HG03565 (cell line): ENCODE results near the gene ZNF266.

Experiments
- ATAC-seq: cut with Tn5 transposase; IDR thresholded peaks from one replicate; pipeline ENCODE4 v1.9.1; 2021; ENCODE audit warnings: mild to moderate bottlenecking, moderate library complexity; ENCODE audit not compliant: unreplicated experiment

The ZNF266 gene

GRCh38 chr19:9435279-9436268 is at the start of gene ZNF266:
ZNF266 (minus strand) TSS chr19:9435573; CDS start chr19:9420089, 15,484 bp downstream.
- ATAC-seq, result peak; percentile 82

- ATAC-seq, result no peak
These were observed 49.8 kb upstream of the ZNF266 start for GRCh38 chr19:9485140-9485539.

- ATAC-seq, result no peak
These were observed 39.6 kb upstream of the ZNF266 start for GRCh38 chr19:9474975-9475374.

GRCh38 chr19:9467161-9467560 is 31.8 kb upstream of the ZNF266 start:
- ATAC-seq, result no peak

GRCh38 chr19:9461938-9462337 is 26.6 kb upstream of the ZNF266 start:
- no peak for ATAC-seq

- no peak for ATAC-seq
These were observed 20.8 kb upstream of the ZNF266 start for GRCh38 chr19:9456018-9456689.

GRCh38 chr19:9453953-9454352 is 18.6 kb upstream of the ZNF266 start:
- ATAC-seq, result no peak

- no peak for ATAC-seq
These were observed 9.7 kb upstream of the ZNF266 start for GRCh38 chr19:9445037-9445436.

- no peak for ATAC-seq
These were observed 985 bp upstream of the ZNF266 start for GRCh38 chr19:9436358-9436757.

- ATAC-seq, result no peak
These were observed 3.9 kb downstream of the ZNF266 start for GRCh38 chr19:9431475-9431874.

- no peak for ATAC-seq
These were observed 4.9 kb downstream of the ZNF266 start for GRCh38 chr19:9430444-9430843.

- ATAC-seq, result no peak
These were observed 7.4 kb downstream of the ZNF266 start for GRCh38 chr19:9427941-9428340.

GRCh38 chr19:9413240-9413954 is 22.0 kb downstream of the ZNF266 start:
- no peak for ATAC-seq

GRCh38 chr19:9407827-9408226 is 27.5 kb downstream of the ZNF266 start:
- ATAC-seq, result no peak

- no peak for ATAC-seq
These were observed 28.5 kb downstream of the ZNF266 start for GRCh38 chr19:9406798-9407352.

- ATAC-seq, result no peak
These were observed 54.0 kb downstream of the ZNF266 start for GRCh38 chr19:9381361-9381785.

GRCh38 chr19:9370738-9371619 is 64.4 kb downstream of the ZNF266 start:
- ATAC-seq, result no peak

GRCh38 chr19:9362905-9363304 is 72.5 kb downstream of the ZNF266 start, which contains the start of gene ZNF177:
ZNF177 (plus strand) TSS chr19:9363013; CDS start chr19:9378312, 15,299 bp downstream.
- ATAC-seq, result no peak
